HUES64 (cell line): Measurements from ENCODE around the gene KLHL29.

Source experiments
- H3K27ac ChIP-seq: 2 replicates; pipeline ENCODE4 v1.7.0; 2013; ENCODE audit warnings: low read depth, low read length, inconsistent platforms
- H3K27me3 ChIP-seq: 2 replicates; pipeline ENCODE4 v1.6.1; 2013; ENCODE audit warnings: mild to moderate bottlenecking, low read length; ENCODE audit not compliant: insufficient read depth
- H3K36me3 ChIP-seq: 2 replicates; pipeline ENCODE4 v1.6.1; 2013; ENCODE audit warnings: mild to moderate bottlenecking, low read length; ENCODE audit not compliant: insufficient read depth
- H3K4me1 ChIP-seq: 2 replicates; pipeline ENCODE4 v1.6.1; 2013; ENCODE audit warnings: mild to moderate bottlenecking, low read length, moderate library complexity; ENCODE audit not compliant: insufficient read depth
- H3K4me3 ChIP-seq: 2 replicates; pipeline ENCODE4 v1.5.1; 2013; ENCODE audit warnings: mild to moderate bottlenecking, low read length, moderate library complexity
- H3K9ac ChIP-seq: 2 replicates; pipeline ENCODE4 v1.6.1; 2013; ENCODE audit warnings: mild to moderate bottlenecking, low read depth, low read length
- H3K9me3 ChIP-seq: 2 replicates; pipeline ENCODE4 v1.6.1; 2013; ENCODE audit warnings: low read depth, low read length; ENCODE audit not compliant: insufficient read depth
- WGBS: fragments of 150-250, 120-280 bp; methylation state at CpG from one replicate; pipeline ENCODE4 v1.1.7; 2013; ENCODE audit warnings: missing lambda C conversion rate; 5-methylcytosine and 5-hydroxymethylcytosine counted together

The KLHL29 gene

GRCh38 chr2:23497536-23497935 lies 112.6 kb downstream of the KLHL29 start:
- H3K9me3 ChIP-seq, result no peaks in the 10 kb centered on the region
- no peaks in the 10 kb centered on the region for H3K27me3 ChIP-seq
- no peak overlapping the region for H3K9ac ChIP-seq
- no peaks in the 10 kb centered on the region for H3K36me3 ChIP-seq
- H3K4me1 ChIP-seq, result peaks cover 11% of the 10 kb centered on the region; the same call in 1 of the 2 replicates
- no peak overlapping the region for H3K4me3 ChIP-seq
- H3K27ac ChIP-seq, result no peak overlapping the region
- WGBS, result 68% methylated on average over 6 of the region's 6 CpGs

GRCh38 chr2:23498943-23499342 lies 114.0 kb downstream of the KLHL29 start:
- Histone ChIP-seq H3K4me3 (no peak overlapping the region), H3K4me1 (peaks cover 11% of the 10 kb centered on the region; the same call in 1 of the 2 replicates), H3K27me3 (no peaks in the 10 kb centered on the region), H3K36me3 (no peaks in the 10 kb centered on the region), H3K9me3 (no peaks in the 10 kb centered on the region), H3K27ac (no peak overlapping the region), H3K9ac (no peak overlapping the region)
- WGBS, result 84% methylated on average over 7 of the region's 7 CpGs

- no peaks in the 10 kb centered on the region for H3K9me3 ChIP-seq
- peaks cover 11% of the 10 kb centered on the region; the same call in 1 of the 2 replicates for H3K4me1 ChIP-seq
- no peak overlapping the region for H3K4me3 ChIP-seq
- H3K36me3 ChIP-seq, result no peaks in the 10 kb centered on the region
- H3K27me3 ChIP-seq, result no peaks in the 10 kb centered on the region
- WGBS, result 94% methylated on average over 8 of the region's 8 CpGs
- H3K27ac ChIP-seq, result no peak overlapping the region
- H3K9ac ChIP-seq, result no peak overlapping the region
These were observed 114.5 kb downstream of the KLHL29 start for GRCh38 chr2:23499439-23499838.

GRCh38 chr2:23500836-23501235 lies 115.9 kb downstream of the KLHL29 start:
- no peak overlapping the region for H3K27ac ChIP-seq
- no peaks in the 10 kb centered on the region for H3K27me3 ChIP-seq
- H3K9me3 ChIP-seq, result no peaks in the 10 kb centered on the region
- WGBS, result 94% methylated on average over 12 of the region's 12 CpGs
- peaks cover 11% of the 10 kb centered on the region; the same call in 1 of the 2 replicates for H3K4me1 ChIP-seq
- no peak overlapping the region for H3K9ac ChIP-seq
- H3K36me3 ChIP-seq, result no peaks in the 10 kb centered on the region
- no peak overlapping the region for H3K4me3 ChIP-seq

GRCh38 chr2:23502096-23502495 lies 117.1 kb downstream of the KLHL29 start:
- Histone ChIP-seq H3K4me3 (no peak overlapping the region), H3K36me3 (no peaks in the 10 kb centered on the region), H3K27me3 (no peaks in the 10 kb centered on the region), H3K4me1 (no peaks in the 10 kb centered on the region), H3K27ac (no peak overlapping the region), H3K9ac (no peak overlapping the region), H3K9me3 (no peaks in the 10 kb centered on the region)
- WGBS, result 92% methylated on average over 15 of the region's 15 CpGs

- Histone ChIP-seq H3K36me3 (no peaks in the 10 kb centered on the region), H3K27ac (no peak overlapping the region), H3K9me3 (no peaks in the 10 kb centered on the region), H3K9ac (no peak overlapping the region), H3K27me3 (no peaks in the 10 kb centered on the region), H3K4me3 (no peak overlapping the region), H3K4me1 (no peaks in the 10 kb centered on the region)
- WGBS, result 85% methylated on average over 6 of the region's 6 CpGs
These were observed 118.1 kb downstream of the KLHL29 start for GRCh38 chr2:23503097-23503496.

GRCh38 chr2:23503682-23504081 lies 118.7 kb downstream of the KLHL29 start:
- H3K36me3 ChIP-seq, result no peaks in the 10 kb centered on the region
- H3K27ac ChIP-seq, result no peak overlapping the region
- no peaks in the 10 kb centered on the region for H3K27me3 ChIP-seq
- H3K4me3 ChIP-seq, result no peak overlapping the region
- no peaks in the 10 kb centered on the region for H3K4me1 ChIP-seq
- 75% methylated on average over 7 of the region's 7 CpGs for WGBS
- no peaks in the 10 kb centered on the region for H3K9me3 ChIP-seq
- no peak overlapping the region for H3K9ac ChIP-seq

GRCh38 chr2:23504591-23504990 lies 119.6 kb downstream of the KLHL29 start:
- H3K27me3 ChIP-seq, result no peaks in the 10 kb centered on the region
- H3K4me3 ChIP-seq, result no peak overlapping the region
- H3K4me1 ChIP-seq, result no peaks in the 10 kb centered on the region
- no peaks in the 10 kb centered on the region for H3K9me3 ChIP-seq
- H3K27ac ChIP-seq, result no peak overlapping the region
- H3K36me3 ChIP-seq, result no peaks in the 10 kb centered on the region
- no peak overlapping the region for H3K9ac ChIP-seq
- WGBS, result 89% methylated on average over 8 of the region's 8 CpGs

GRCh38 chr2:23505218-23505983 lies 120.4 kb downstream of the KLHL29 start:
- H3K36me3 ChIP-seq, result no peaks in the 10 kb centered on the region
- WGBS, result 86% methylated on average over 9 of the region's 9 CpGs
- H3K27me3 ChIP-seq, result no peaks in the 10 kb centered on the region
- H3K27ac ChIP-seq, result no peak overlapping the region
- H3K4me1 ChIP-seq, result no peaks in the 10 kb centered on the region
- H3K4me3 ChIP-seq, result no peak overlapping the region
- H3K9me3 ChIP-seq, result no peaks in the 10 kb centered on the region
- no peak overlapping the region for H3K9ac ChIP-seq

GRCh38 chr2:23505984-23506380 lies 121.0 kb downstream of the KLHL29 start:
- no peaks in the 10 kb centered on the region for H3K4me1 ChIP-seq
- WGBS, result 94% methylated on average over 10 of the region's 10 CpGs

GRCh38 chr2:23506531-23507266 lies 121.7 kb downstream of the KLHL29 start:
- H3K4me3 ChIP-seq, result no peak overlapping the region
- H3K27me3 ChIP-seq, result no peaks in the 10 kb centered on the region
- H3K27ac ChIP-seq, result no peak overlapping the region
- H3K9me3 ChIP-seq, result no peaks in the 10 kb centered on the region
- H3K4me1 ChIP-seq, result no peaks in the 10 kb centered on the region
- H3K36me3 ChIP-seq, result no peaks in the 10 kb centered on the region
- no peak overlapping the region for H3K9ac ChIP-seq
- WGBS, result 90% methylated on average over 9 of the region's 9 CpGs

More at GRCh38 chr2:23505984-23506380, 121.0 kb downstream of the KLHL29 start:
- no peak overlapping the region for H3K27ac ChIP-seq
- H3K9me3 ChIP-seq, result no peaks in the 10 kb centered on the region
- no peaks in the 10 kb centered on the region for H3K27me3 ChIP-seq
- H3K4me3 ChIP-seq, result no peak overlapping the region
- H3K9ac ChIP-seq, result no peak overlapping the region
- H3K36me3 ChIP-seq, result no peaks in the 10 kb centered on the region
